WTC11 (cell line): ENCODE measurements around the gene PHLPP1. TPM values are rescaled to one million over a fixed set of nuclear protein-coding genes. Genes with fewer than 3 reads are reported as not detected.

Experiments
- ATAC-seq: fragments of 200-7000 bp; cut with Tn5 transposase; 2 replicates; pipeline ENCODE4 v1.10.0; 2021; ENCODE audit warnings: mild to moderate bottlenecking, moderate library complexity
- CTCF ChIA-PET: fragments of 300-600 bp; sonication (Branson Sonifier 250); formaldehyde crosslinking; loops from one replicate; lab custom pipeline; 2021; ENCODE audit warnings: antibody characterized with exemption; lab: Charles Lee
- POLR2A ChIA-PET: fragments of 350-600 bp; sonication (Branson Sonifier 250); formaldehyde crosslinking; loops from one replicate; lab custom pipeline; 2021; ENCODE audit warnings: antibody characterized with exemption; lab: Charles Lee
- DNase-seq: peaks from one replicate; pipeline ENCODE4 v3.0.0; 2021; ENCODE audit warnings: low spot score
- H3K27ac Mint-ChIP-seq: 2 replicates; pipeline ENCODE4 v1.8.0; 2021; ENCODE audit warnings: mixed read lengths
- H3K27me3 Mint-ChIP-seq: 2 replicates; pipeline ENCODE4 v1.8.0; 2021; ENCODE audit warnings: low read depth, mild to moderate bottlenecking, moderate library complexity, mixed read lengths
- H3K36me3 Mint-ChIP-seq: 2 replicates; pipeline ENCODE4 v1.8.0; 2021; ENCODE audit warnings: mixed read lengths
- H3K4me1 Mint-ChIP-seq: 2 replicates; pipeline ENCODE4 v1.8.0; 2022; ENCODE audit warnings: mixed read lengths
- H3K4me3 Mint-ChIP-seq: 2 replicates; pipeline ENCODE4 v1.8.0; 2021; ENCODE audit warnings: mild to moderate bottlenecking, moderate library complexity, mixed read lengths
- H3K9me3 Mint-ChIP-seq: 2 replicates; pipeline ENCODE4 v1.8.0; 2021; ENCODE audit warnings: mixed read lengths
- ARID4B ChIP-seq: sonication (generic); formaldehyde crosslinking; IDR thresholded peaks from 2 replicates; pipeline ENCODE4 v1.8.0; 2023; ENCODE audit warnings: missing genetic modification reagents, mild to moderate bottlenecking, borderline replicate concordance
- ATF1 ChIP-seq: sonication (generic); formaldehyde crosslinking; IDR thresholded peaks from 2 replicates; pipeline ENCODE4 v1.8.1; 2023; ENCODE audit warnings: mild to moderate bottlenecking, moderate library complexity, missing genetic modification reagents
- ATF3 ChIP-seq: sonication (generic); formaldehyde crosslinking; conservative IDR thresholded peaks from 2 replicates; pipeline ENCODE4 v1.8.1; 2022; ENCODE audit warnings: mild to moderate bottlenecking, missing genetic modification reagents
- CDX4 ChIP-seq: fragments of 250-450 bp; sonication (Bioruptor Pico); IDR thresholded peaks from 2 replicates; pipeline ENCODE4 v1.9.0; 2021; ENCODE audit warnings: moderate library complexity, mild to moderate bottlenecking, inconsistent platforms, borderline replicate concordance
- CREB1 ChIP-seq: sonication (generic); formaldehyde crosslinking; IDR thresholded peaks from 2 replicates; pipeline ENCODE4 v1.8.0; 2023; ENCODE audit warnings: mild to moderate bottlenecking, missing genetic modification reagents
- CREM ChIP-seq: sonication (generic); formaldehyde crosslinking; IDR thresholded peaks from 2 replicates; pipeline ENCODE4 v1.8.1; 2022; ENCODE audit warnings: mild to moderate bottlenecking, missing genetic modification reagents, moderate library complexity
- FOXP1 ChIP-seq: sonication (generic); formaldehyde crosslinking; IDR thresholded peaks from 2 replicates; pipeline ENCODE4 v1.8.0; 2022; ENCODE audit warnings: missing genetic modification reagents, mild to moderate bottlenecking, moderate library complexity, borderline replicate concordance
- NFYB ChIP-seq: sonication (generic); formaldehyde crosslinking; conservative IDR thresholded peaks from 2 replicates; pipeline ENCODE4 v1.8.0; 2022; ENCODE audit warnings: low read depth, missing genetic modification reagents
- PRDM15 ChIP-seq: sonication (generic); formaldehyde crosslinking; IDR thresholded peaks from 2 replicates; pipeline ENCODE4 v1.8.0; 2022; ENCODE audit warnings: missing genetic modification reagents
- SP1 ChIP-seq: sonication (generic); formaldehyde crosslinking; conservative IDR thresholded peaks from 2 replicates; pipeline ENCODE4 v1.8.1; 2022; ENCODE audit warnings: missing genetic modification reagents
- ZBTB21 ChIP-seq: sonication (generic); formaldehyde crosslinking; IDR thresholded peaks from 2 replicates; pipeline ENCODE4 v1.8.1; 2023; ENCODE audit warnings: mild to moderate bottlenecking, missing genetic modification reagents, borderline replicate concordance
- ZNF219 ChIP-seq: sonication (generic); formaldehyde crosslinking; IDR thresholded peaks from 2 replicates; pipeline ENCODE4 v1.8.0; 2023; ENCODE audit warnings: missing genetic modification reagents, mild to moderate bottlenecking, borderline replicate concordance
- ZNF317 ChIP-seq: sonication (generic); formaldehyde crosslinking; IDR thresholded peaks from 2 replicates; pipeline ENCODE4 v1.8.1; 2023; ENCODE audit warnings: low read depth, mild to moderate bottlenecking, moderate library complexity, missing genetic modification reagents, borderline replicate concordance
- ZNF396 ChIP-seq: fragments of 250-450 bp; sonication (Bioruptor Pico); IDR thresholded peaks from 2 replicates; pipeline ENCODE4 v1.8.0; 2021; ENCODE audit warnings: mild to moderate bottlenecking, moderate library complexity, borderline replicate concordance
- ZNF416 ChIP-seq: fragments of 250-450 bp; sonication (Bioruptor Pico); IDR thresholded peaks from 2 replicates; pipeline ENCODE4 v1.9.0; 2021; ENCODE audit warnings: mild to moderate bottlenecking, inconsistent platforms
- total RNA-seq: library from RNA; stranded (reverse); gene quantifications from 3 replicates; pipeline ENCODE4 v1.2.3, GENCODE V29; 2021
- TF ChIP-seq, protein P1 (sequence below): sonication (generic); formaldehyde crosslinking; IDR thresholded peaks from 2 replicates; pipeline ENCODE4 v1.8.1; 2023; ENCODE audit warnings: mild to moderate bottlenecking, missing genetic modification reagents
- TF ChIP-seq, protein P2 (sequence below): sonication (generic); formaldehyde crosslinking; IDR thresholded peaks from 2 replicates; pipeline ENCODE4 v1.8.0; 2022; ENCODE audit warnings: mild to moderate bottlenecking, missing genetic modification reagents

Gene PHLPP1
- total RNA-seq, 1 experiment from 2014 or later, result 52.0 TPM

DNA sequence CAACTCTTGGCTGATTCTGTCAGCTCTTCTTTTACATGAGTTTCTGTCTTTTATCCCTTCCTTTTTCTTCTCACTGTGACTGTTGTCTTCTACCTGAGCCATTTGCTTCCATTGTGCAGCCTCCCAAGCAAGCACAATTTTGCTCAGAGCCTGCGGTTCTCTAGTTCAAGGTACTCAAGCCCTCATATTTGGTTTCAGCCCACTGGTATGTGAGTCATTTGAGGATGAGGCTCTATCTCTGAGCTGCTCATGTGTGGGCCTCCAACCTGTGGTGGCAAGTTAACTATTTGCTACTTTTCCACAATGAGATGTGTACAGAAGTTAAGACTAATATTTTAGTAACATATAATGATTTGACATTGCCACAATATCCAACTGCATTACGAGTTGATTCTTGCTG, 183.0 kb downstream of the PHLPP1 start:
- no peak overlapping the region for H3K4me3 Mint-ChIP-seq
- peak overlapping the region; percentile 58 for H3K27ac Mint-ChIP-seq
- ChIA-PET POLR2A (no interaction called here), CTCF (no interaction called here)
- DNase-seq (no peak), ATAC-seq (no peak)
- H3K9me3 Mint-ChIP-seq, result no peaks in the 10 kb centered on the region
- no peak for TF ChIP-seq ZBTB21 (CRISPR knock-in tag)
- TF ChIP-seq, all 79 proteins: peak for 0
- Mint-ChIP-seq H3K36me3 (peaks cover 54% of the 10 kb centered on the region), H3K4me1 (peaks cover 32% of the 10 kb centered on the region), H3K27me3 (no peaks in the 10 kb centered on the region)

DNA sequence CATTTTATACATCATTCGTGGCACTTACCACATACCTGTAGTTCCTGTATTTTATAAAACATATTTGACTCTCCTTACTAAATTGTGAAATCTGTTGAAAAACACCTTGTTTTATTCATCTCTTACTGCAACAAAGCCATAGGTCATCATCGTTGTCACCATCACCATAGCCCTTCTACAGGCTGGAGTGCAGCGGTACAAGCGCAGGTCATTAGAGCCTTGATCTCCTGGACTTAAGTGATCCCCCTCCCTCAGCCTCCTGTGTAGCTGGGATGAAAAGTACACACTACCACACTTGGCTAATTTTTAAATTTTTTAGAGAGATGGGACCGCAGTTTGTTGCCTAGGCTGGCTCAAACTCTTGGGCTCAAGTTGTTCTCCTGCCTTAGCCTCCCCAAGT, 184.2 kb downstream of the PHLPP1 start:
- DNase-seq (no peak), ATAC-seq (no peak)
- Mint-ChIP-seq H3K36me3 (peaks cover 57% of the 10 kb centered on the region), H3K27me3 (no peaks in the 10 kb centered on the region), H3K4me1 (peaks cover 31% of the 10 kb centered on the region), H3K4me3 (no peak overlapping the region), H3K9me3 (no peaks in the 10 kb centered on the region), H3K27ac (peak overlapping the region; percentile 2; the same call in 1 of the 2 replicates)
- ChIA-PET POLR2A (no interaction called here), CTCF (no interaction called here)
- TF ChIP-seq ARID4B (CRISPR knock-in tag) (no peak), SP1 (CRISPR knock-in tag) (no peak), ZNF317 (CRISPR knock-in tag) (no peak), ZNF219 (CRISPR knock-in tag) (no peak), ZBTB21 (CRISPR knock-in tag) (no peak), PRDM15 (CRISPR knock-in tag) (no peak), ATF3 (CRISPR knock-in tag) (no peak), ATF1 (CRISPR knock-in tag) (no peak), ZNF396 (CRISPR knock-in tag) (no peak), ZNF416 (CRISPR knock-in tag) (no peak), NFYB (no peak), CREB1 (CRISPR knock-in tag) (no peak), CREM (CRISPR knock-in tag) (no peak), FOXP1 (CRISPR knock-in tag) (no peak), CDX4 (no peak)
- TF ChIP-seq, protein P1, sequence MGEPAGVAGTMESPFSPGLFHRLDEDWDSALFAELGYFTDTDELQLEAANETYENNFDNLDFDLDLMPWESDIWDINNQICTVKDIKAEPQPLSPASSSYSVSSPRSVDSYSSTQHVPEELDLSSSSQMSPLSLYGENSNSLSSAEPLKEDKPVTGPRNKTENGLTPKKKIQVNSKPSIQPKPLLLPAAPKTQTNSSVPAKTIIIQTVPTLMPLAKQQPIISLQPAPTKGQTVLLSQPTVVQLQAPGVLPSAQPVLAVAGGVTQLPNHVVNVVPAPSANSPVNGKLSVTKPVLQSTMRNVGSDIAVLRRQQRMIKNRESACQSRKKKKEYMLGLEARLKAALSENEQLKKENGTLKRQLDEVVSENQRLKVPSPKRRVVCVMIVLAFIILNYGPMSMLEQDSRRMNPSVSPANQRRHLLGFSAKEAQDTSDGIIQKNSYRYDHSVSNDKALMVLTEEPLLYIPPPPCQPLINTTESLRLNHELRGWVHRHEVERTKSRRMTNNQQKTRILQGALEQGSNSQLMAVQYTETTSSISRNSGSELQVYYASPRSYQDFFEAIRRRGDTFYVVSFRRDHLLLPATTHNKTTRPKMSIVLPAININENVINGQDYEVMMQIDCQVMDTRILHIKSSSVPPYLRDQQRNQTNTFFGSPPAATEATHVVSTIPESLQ (CRISPR knock-in tag), result no peak
- TF ChIP-seq, protein P2, sequence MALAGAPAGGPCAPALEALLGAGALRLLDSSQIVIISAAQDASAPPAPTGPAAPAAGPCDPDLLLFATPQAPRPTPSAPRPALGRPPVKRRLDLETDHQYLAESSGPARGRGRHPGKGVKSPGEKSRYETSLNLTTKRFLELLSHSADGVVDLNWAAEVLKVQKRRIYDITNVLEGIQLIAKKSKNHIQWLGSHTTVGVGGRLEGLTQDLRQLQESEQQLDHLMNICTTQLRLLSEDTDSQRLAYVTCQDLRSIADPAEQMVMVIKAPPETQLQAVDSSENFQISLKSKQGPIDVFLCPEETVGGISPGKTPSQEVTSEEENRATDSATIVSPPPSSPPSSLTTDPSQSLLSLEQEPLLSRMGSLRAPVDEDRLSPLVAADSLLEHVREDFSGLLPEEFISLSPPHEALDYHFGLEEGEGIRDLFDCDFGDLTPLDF (CRISPR knock-in tag), result no peak
